PC-9 (cell line): ENCODE measurements around the gene LACTB.

Experiments used
- EZH2 ChIP-seq: fragments of 200-600 bp; sonication (generic); IDR thresholded peaks from 2 replicates; pipeline ENCODE4 v1.8.0; 2017; ENCODE audit warnings: antibody characterized with exemption, low read depth
- TF ChIP-seq, protein P1 (sequence below): fragments of 200-600 bp; sonication (generic); conservative IDR thresholded peaks from 2 replicates; pipeline ENCODE4 v1.6.1; 2017; ENCODE audit warnings: mixed run types, antibody characterized with exemption, mild to moderate bottlenecking, moderate library complexity

DNA sequence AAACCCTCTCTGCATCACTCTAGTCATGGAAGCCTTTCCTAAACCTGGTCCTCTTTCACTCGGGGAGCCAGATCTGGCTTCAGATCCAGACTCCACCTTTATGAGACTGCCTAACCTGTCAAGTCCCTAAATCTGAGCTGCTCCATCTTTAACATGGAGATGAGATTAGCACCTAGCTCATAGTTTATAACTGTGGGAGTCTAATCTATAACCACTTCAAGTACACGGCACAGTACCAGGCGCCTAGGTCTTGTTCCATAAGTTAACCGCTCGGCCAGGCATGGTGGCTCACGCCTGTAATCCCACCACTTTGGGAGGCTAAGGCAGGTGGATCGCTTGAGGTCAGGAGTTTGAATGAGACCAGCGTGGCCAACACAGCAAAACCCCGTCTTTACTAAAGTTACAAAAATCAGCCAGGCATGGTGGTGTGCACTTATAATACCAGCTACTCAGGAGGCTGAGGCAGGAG is 48.8 kb upstream of the LACTB start:
- TF ChIP-seq, protein P1, sequence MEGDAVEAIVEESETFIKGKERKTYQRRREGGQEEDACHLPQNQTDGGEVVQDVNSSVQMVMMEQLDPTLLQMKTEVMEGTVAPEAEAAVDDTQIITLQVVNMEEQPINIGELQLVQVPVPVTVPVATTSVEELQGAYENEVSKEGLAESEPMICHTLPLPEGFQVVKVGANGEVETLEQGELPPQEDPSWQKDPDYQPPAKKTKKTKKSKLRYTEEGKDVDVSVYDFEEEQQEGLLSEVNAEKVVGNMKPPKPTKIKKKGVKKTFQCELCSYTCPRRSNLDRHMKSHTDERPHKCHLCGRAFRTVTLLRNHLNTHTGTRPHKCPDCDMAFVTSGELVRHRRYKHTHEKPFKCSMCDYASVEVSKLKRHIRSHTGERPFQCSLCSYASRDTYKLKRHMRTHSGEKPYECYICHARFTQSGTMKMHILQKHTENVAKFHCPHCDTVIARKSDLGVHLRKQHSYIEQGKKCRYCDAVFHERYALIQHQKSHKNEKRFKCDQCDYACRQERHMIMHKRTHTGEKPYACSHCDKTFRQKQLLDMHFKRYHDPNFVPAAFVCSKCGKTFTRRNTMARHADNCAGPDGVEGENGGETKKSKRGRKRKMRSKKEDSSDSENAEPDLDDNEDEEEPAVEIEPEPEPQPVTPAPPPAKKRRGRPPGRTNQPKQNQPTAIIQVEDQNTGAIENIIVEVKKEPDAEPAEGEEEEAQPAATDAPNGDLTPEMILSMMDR, result no peak
- TF ChIP-seq EZH2, result no peak
